Osteoblast (primary cell): ENCODE data around the gene CD96. TPM values are rescaled to one million over a fixed set of nuclear protein-coding genes. Genes with fewer than 3 reads are reported as not detected.
A peak's percentile ranks its signal among the peaks of the same experiment; 100 is the strongest.

ENCODE experiments used
- DNase-seq: peaks from one replicate; pipeline ENCODE4 v3.0.0; 2011; ENCODE audit warnings: low spot score, mixed read lengths; ENCODE audit not compliant: insufficient read length; ENCODE audit errors: missing footprints
- H2AFZ ChIP-seq: 2 replicates; pipeline ENCODE4 v1.6.0; 2011; ENCODE audit warnings: mild to moderate bottlenecking, low read length
- H3K27ac ChIP-seq: 2 replicates; pipeline ENCODE4 v1.5.1; 2011; ENCODE audit warnings: mild to moderate bottlenecking, low read depth, low read length, moderate library complexity
- H3K27me3 ChIP-seq: 2 replicates; pipeline ENCODE4 v1.6.0; 2012; ENCODE audit warnings: mild to moderate bottlenecking, control low read depth, inconsistent platforms, low read length, moderate library complexity; ENCODE audit not compliant: insufficient read depth
- H3K36me3 ChIP-seq: 2 replicates; pipeline ENCODE4 v1.5.1; 2011; ENCODE audit warnings: mild to moderate bottlenecking, low read length, control low read depth, moderate library complexity; ENCODE audit not compliant: insufficient read depth
- H3K4me1 ChIP-seq: 2 replicates; pipeline ENCODE4 v1.5.1; 2011; ENCODE audit warnings: mild to moderate bottlenecking, low read length, control low read depth, moderate library complexity; ENCODE audit not compliant: insufficient read depth
- H3K4me2 ChIP-seq: 2 replicates; pipeline ENCODE4 v1.6.0; 2011; ENCODE audit warnings: mild to moderate bottlenecking, low read length; ENCODE audit not compliant: insufficient read depth
- H3K4me3 ChIP-seq: fragments of 200-600 bp; sonication (generic); 3 replicates; pipeline ENCODE4 v1.5.1; 2012; ENCODE audit warnings: mild to moderate bottlenecking, low read length, inconsistent platforms; ENCODE audit not compliant: insufficient read depth
- H3K79me2 ChIP-seq: 2 replicates; pipeline ENCODE4 v1.6.0; 2012; ENCODE audit warnings: mild to moderate bottlenecking, low read length, control low read depth, inconsistent platforms; ENCODE audit not compliant: insufficient read depth
- H3K9me3 ChIP-seq: 2 replicates; pipeline ENCODE4 v1.5.1; 2011; ENCODE audit warnings: low read depth, low read length, control low read depth
- H4K20me1 ChIP-seq: 2 replicates; pipeline ENCODE4 v1.6.0; 2012; ENCODE audit warnings: mild to moderate bottlenecking, low read length, control low read depth; ENCODE audit not compliant: insufficient read depth
- total RNA-seq: library from RNA; depleted of rRNA; stranded (reverse); fragments of >200 nt; gene quantifications from 2 replicates; pipeline ENCODE4 v1.2.3, GENCODE V29; 2012
- TF ChIP-seq, protein P1 (sequence below): IDR thresholded peaks from 2 replicates; pipeline ENCODE4 v1.5.1; 2011; ENCODE audit warnings: mild to moderate bottlenecking, low read depth, low read length, moderate library complexity; ENCODE audit errors: extremely low read depth

Gene CD96
- total RNA-seq, 1 donor: not detected

DNA sequence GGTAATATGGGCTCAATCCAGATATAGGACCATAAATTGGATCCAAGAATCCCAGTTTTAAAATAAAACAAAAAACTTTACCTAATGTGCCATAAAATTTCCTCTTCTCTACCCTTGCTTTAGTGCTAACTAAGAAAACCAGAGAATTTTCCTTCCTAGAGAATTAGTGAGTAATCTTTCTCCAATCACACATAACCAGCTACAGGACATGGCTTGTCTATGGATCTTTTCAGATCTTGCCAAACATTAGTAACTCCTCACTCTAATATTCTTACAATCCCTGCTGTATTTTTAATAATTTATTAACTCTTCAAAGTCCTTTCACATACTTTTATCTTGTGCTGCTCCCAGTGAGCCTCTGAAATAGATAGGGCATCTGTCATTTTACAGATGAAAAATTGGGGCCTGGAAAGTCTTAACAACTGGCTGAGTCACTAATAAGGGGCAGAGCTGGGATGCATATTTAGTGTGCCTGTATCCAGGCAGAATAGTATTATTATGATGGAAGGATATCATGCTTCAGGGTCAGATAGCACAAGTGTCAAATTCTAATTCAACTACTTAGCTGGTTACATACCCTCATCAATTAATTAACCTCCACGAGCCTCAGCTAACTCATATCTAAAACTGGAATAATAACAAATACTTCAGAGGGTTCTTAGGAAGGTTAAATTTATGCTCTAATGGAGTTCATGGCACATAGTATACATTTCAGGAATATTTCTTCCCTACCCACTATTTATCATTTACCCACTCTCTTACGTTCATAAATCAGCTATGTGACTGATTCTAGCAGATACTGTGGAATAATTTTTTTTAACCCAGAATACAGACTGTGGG lies 47.5 kb downstream of the CD96 start:
- Histone ChIP-seq H3K9me3 (no peaks in the 10 kb centered on the region), H3K4me1 (peaks cover 57% of the 10 kb centered on the region), H3K4me2 (no peak overlapping the region), H3K4me3 (no peak overlapping the region), H3K27ac (peak overlapping the region; percentile 4), H3K27me3 (no peaks in the 10 kb centered on the region), H4K20me1 (no peaks in the 10 kb centered on the region), H3K79me2 (no peaks in the 10 kb centered on the region), H3K36me3 (no peaks in the 10 kb centered on the region), H2AFZ (no peak overlapping the region)
- DNase-seq: no peak
- TF ChIP-seq, protein P1, sequence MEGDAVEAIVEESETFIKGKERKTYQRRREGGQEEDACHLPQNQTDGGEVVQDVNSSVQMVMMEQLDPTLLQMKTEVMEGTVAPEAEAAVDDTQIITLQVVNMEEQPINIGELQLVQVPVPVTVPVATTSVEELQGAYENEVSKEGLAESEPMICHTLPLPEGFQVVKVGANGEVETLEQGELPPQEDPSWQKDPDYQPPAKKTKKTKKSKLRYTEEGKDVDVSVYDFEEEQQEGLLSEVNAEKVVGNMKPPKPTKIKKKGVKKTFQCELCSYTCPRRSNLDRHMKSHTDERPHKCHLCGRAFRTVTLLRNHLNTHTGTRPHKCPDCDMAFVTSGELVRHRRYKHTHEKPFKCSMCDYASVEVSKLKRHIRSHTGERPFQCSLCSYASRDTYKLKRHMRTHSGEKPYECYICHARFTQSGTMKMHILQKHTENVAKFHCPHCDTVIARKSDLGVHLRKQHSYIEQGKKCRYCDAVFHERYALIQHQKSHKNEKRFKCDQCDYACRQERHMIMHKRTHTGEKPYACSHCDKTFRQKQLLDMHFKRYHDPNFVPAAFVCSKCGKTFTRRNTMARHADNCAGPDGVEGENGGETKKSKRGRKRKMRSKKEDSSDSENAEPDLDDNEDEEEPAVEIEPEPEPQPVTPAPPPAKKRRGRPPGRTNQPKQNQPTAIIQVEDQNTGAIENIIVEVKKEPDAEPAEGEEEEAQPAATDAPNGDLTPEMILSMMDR: no peak

DNA sequence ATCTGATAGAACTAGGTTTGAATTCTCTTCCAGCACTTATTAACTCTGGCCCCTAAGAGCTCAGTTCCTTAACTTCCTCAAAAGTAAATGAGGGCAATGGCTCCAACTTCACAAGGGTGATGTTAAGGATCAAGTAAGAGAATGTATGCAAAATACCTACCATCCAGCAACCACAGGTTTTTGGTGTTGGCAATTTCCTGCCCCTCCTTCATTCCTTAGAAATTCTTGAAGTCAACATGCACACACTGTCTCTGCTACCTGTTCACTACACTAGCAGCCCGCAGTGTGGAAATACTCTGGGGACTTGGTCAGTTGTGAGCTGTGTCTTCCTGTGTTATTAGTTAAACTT lies 48.1 kb downstream of the CD96 start:
- TF ChIP-seq, protein P1: no peak
- Histone ChIP-seq H3K4me1 (peaks cover 59% of the 10 kb centered on the region), H3K79me2 (no peaks in the 10 kb centered on the region), H4K20me1 (no peaks in the 10 kb centered on the region), H3K36me3 (no peaks in the 10 kb centered on the region), H3K27me3 (no peaks in the 10 kb centered on the region), H3K4me3 (no peak overlapping the region), H3K4me2 (no peak overlapping the region), H3K27ac (no peak overlapping the region), H2AFZ (no peak overlapping the region), H3K9me3 (no peaks in the 10 kb centered on the region)
- DNase-seq: no peak

- Histone ChIP-seq H3K4me2 (no peak overlapping the region), H4K20me1 (no peaks in the 10 kb centered on the region), H2AFZ (no peak overlapping the region), H3K36me3 (no peaks in the 10 kb centered on the region), H3K4me1 (peaks cover 63% of the 10 kb centered on the region), H3K79me2 (no peaks in the 10 kb centered on the region), H3K27ac (no peak overlapping the region), H3K9me3 (no peaks in the 10 kb centered on the region), H3K27me3 (no peaks in the 10 kb centered on the region), H3K4me3 (no peak overlapping the region)
- DNase-seq: peak; percentile 38
- TF ChIP-seq, protein P1: no peak
Observed at GRCh38 chr3:111591555-111591954, 49.6 kb downstream of the CD96 start.

DNA sequence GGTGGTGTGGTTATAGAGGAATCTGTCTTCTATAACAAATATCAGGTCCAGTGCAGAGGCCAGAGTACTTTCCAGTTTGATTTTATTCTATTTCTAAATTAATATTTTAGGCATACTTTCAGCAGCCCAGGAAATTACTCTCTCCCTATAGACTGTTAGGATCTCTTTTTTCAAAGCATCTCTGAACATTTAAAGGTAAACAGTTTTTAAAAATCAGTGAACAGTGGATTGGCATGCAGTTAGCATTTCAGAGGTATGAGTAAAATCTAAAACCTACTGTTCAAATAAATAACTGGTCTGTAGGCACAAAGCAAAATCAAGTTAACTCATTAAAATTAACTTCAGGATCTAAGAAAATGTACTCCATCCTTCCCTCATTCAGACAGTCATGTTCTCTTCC lies 50.1 kb downstream of the CD96 start:
- Histone ChIP-seq H3K4me3 (no peak overlapping the region), H2AFZ (no peak overlapping the region), H3K4me2 (no peak overlapping the region), H4K20me1 (no peaks in the 10 kb centered on the region), H3K9me3 (no peaks in the 10 kb centered on the region), H3K79me2 (no peaks in the 10 kb centered on the region), H3K36me3 (no peaks in the 10 kb centered on the region), H3K27ac (peak overlapping the region; percentile 16), H3K4me1 (peaks cover 67% of the 10 kb centered on the region), H3K27me3 (no peaks in the 10 kb centered on the region)
- TF ChIP-seq, protein P1: no peak
- no peak for DNase-seq
